ENCODE results near the gene LMF2.

GRCh38 chr22:50481045-50481439 is 26.5 kb downstream of the LMF2 start:
- no peak for TF ChIP-seq CTCF (IDR thresholded peaks at IDR 0.05)
- TF ChIP-seq POLR2A (IDR thresholded peaks at IDR 0.05) = no peak

Data from body of pancreas (tissue), 4 donors.